ENCODE data around the gene KIZ. TPM values are rescaled to one million over a fixed set of nuclear protein-coding genes. Genes with fewer than 3 reads are reported as not detected.

The KIZ gene
- polyA plus RNA-seq (2013, experiment 1 of 2): 15.6 TPM
- polyA plus RNA-seq (2013, experiment 2 of 2): 17.1 TPM

- no CpG with 5 or more reads among the region's 66 CpGs for WGBS, 2 donors (ENCODE audit: extremely low coverage in 2 of 2, insufficient read length in 2 of 2, insufficient replicate concordance in 1 of 2)
These were observed at the start of gene KIZ for GRCh38 chr20:21125849-21126580. TSS of gene KIZ (plus strand) at chr20:21126082. CDS start at chr20:21126116, 34 bp downstream.

GRCh38 chr20:21077809-21078345 is 48.0 kb upstream of the KIZ start:
- Histone ChIP-seq H3K27ac (replicated peaks; ENCODE audit: low read length) (no peak overlapping the region), H3K18ac (ENCODE audit: low read length) (no peak overlapping the region), H3K4me1 (ENCODE audit: control insufficient read depth in 2 of 2, insufficient read depth in 1 of 2, low read depth in 1 of 2, low read length in 2 of 2) (no peaks in the 10 kb centered on the region), H3K27me3 (ENCODE audit: control insufficient read depth in 3 of 3, insufficient read depth in 3 of 3, low read depth in 1 of 3, low read length in 3 of 3) (peaks cover 0 to 22% (median 0%) of the 10 kb centered on the region in 3 experiments), H3K9me3 (replicated peaks in 1 of 2; ENCODE audit: control insufficient read depth in 2 of 2, insufficient read depth in 1 of 2, low read depth in 1 of 2, low read length in 2 of 2) (no peaks in the 10 kb centered on the region), H2AK5ac (ENCODE audit: low read depth, low read length) (no peak overlapping the region), H3K79me1 (ENCODE audit: low read depth, low read length) (no peaks in the 10 kb centered on the region), H2BK5ac (ENCODE audit: low read length) (no peak overlapping the region), H3K4me3 (ENCODE audit: low read length in 2 of 2) (no peak overlapping the region), H3K4me2 (ENCODE audit: insufficient read depth, low read length, poor library complexity, severe bottlenecking) (no peak overlapping the region), H2AFZ (ENCODE audit: low read length) (no peak overlapping the region), H2BK12ac (ENCODE audit: low read length) (no peak overlapping the region), H4K8ac (ENCODE audit: low read depth, low read length) (no peak overlapping the region), H3K14ac (ENCODE audit: low read length) (no peak overlapping the region), H3K9ac (ENCODE audit: low read depth, low read length, poor library complexity) (no peak overlapping the region), H2BK120ac (ENCODE audit: low read depth, low read length) (no peak overlapping the region), H3K4ac (ENCODE audit: low read length) (no peak overlapping the region), H4K91ac (ENCODE audit: low read depth, low read length, poor library complexity) (no peak overlapping the region), H3K36me3 (replicated peaks in 1 of 2; ENCODE audit: control insufficient read depth in 2 of 2, insufficient read depth in 2 of 2, low read length in 2 of 2) (no peaks in the 10 kb centered on the region), H2BK15ac (ENCODE audit: low read length) (no peak overlapping the region), H3K23ac (ENCODE audit: low read depth, low read length, poor library complexity) (no peak overlapping the region)
- WGBS, 2 donors (ENCODE audit: extremely low coverage in 2 of 2, insufficient read length in 2 of 2, insufficient replicate concordance in 1 of 2): no CpG with 5 or more reads among the region's 4 CpGs
- DNase-seq (ENCODE audit: low spot score): no peak

More at GRCh38 chr20:21125849-21126580, at the start of gene KIZ:
- H3K18ac ChIP-seq (ENCODE audit: low read length): peak within 1 kb of the TSS; percentile 96
- H3K9ac ChIP-seq (ENCODE audit: low read depth, low read length, poor library complexity): peak within 1 kb of the TSS; percentile 72
- no peak within 1 kb of the TSS for H2BK12ac ChIP-seq (ENCODE audit: low read length)
- H3K9me3 ChIP-seq (replicated peaks in 1 of 2; ENCODE audit: control insufficient read depth in 2 of 2, insufficient read depth in 1 of 2, low read depth in 1 of 2, low read length in 2 of 2): no peaks in the 10 kb centered on the region
- peak within 1 kb of the TSS; percentile 99 for H2AFZ ChIP-seq (ENCODE audit: low read length)
- no peak within 1 kb of the TSS for H3K14ac ChIP-seq (ENCODE audit: low read length)
- H3K4me3 ChIP-seq (ENCODE audit: low read length in 2 of 2): peak within 1 kb of the TSS; percentile 57 to 86
- H3K27ac ChIP-seq (replicated peaks; ENCODE audit: low read length): peak within 1 kb of the TSS; percentile 70
- no peak within 1 kb of the TSS for H3K4ac ChIP-seq (ENCODE audit: low read length)
- no peak within 1 kb of the TSS for H4K91ac ChIP-seq (ENCODE audit: low read depth, low read length, poor library complexity)
- H3K79me1 ChIP-seq (ENCODE audit: low read depth, low read length): no peaks in the 10 kb centered on the region
- no peak within 1 kb of the TSS for H2BK120ac ChIP-seq (ENCODE audit: low read depth, low read length)
- H4K8ac ChIP-seq (ENCODE audit: low read depth, low read length): no peak within 1 kb of the TSS
- peak within 1 kb of the TSS; percentile 89 for H3K4me2 ChIP-seq (ENCODE audit: insufficient read depth, low read length, poor library complexity, severe bottlenecking)
- peak within 1 kb of the TSS; percentile 33 for H2BK5ac ChIP-seq (ENCODE audit: low read length)
- peaks cover 0 to 10% (median 0%) of the 10 kb centered on the region in 3 experiments for H3K27me3 ChIP-seq (ENCODE audit: control insufficient read depth in 3 of 3, insufficient read depth in 3 of 3, low read depth in 1 of 3, low read length in 3 of 3)
- peaks cover 0 to 2% of the 10 kb centered on the region in 2 donors for H3K4me1 ChIP-seq (ENCODE audit: control insufficient read depth in 2 of 2, insufficient read depth in 1 of 2, low read depth in 1 of 2, low read length in 2 of 2)
- no peak within 1 kb of the TSS for H2AK5ac ChIP-seq (ENCODE audit: low read depth, low read length)
- no peaks in the 10 kb centered on the region for H3K36me3 ChIP-seq (replicated peaks in 1 of 2; ENCODE audit: control insufficient read depth in 2 of 2, insufficient read depth in 2 of 2, low read length in 2 of 2)
- peak within 1 kb of the TSS; percentile 94 for H3K23ac ChIP-seq (ENCODE audit: low read depth, low read length, poor library complexity)
- no peak within 1 kb of the TSS for H2BK15ac ChIP-seq (ENCODE audit: low read length)
- DNase-seq (ENCODE audit: low spot score): peak; percentile 96

GRCh38 chr20:21082584-21082983 is 43.3 kb upstream of the KIZ start:
- no CpG with 5 or more reads among the region's 2 CpGs for WGBS, 2 donors (ENCODE audit: extremely low coverage in 2 of 2, insufficient read length in 2 of 2, insufficient replicate concordance in 1 of 2)
- Histone ChIP-seq H2BK5ac (ENCODE audit: low read length) (no peak overlapping the region), H3K36me3 (replicated peaks in 1 of 2; ENCODE audit: control insufficient read depth in 2 of 2, insufficient read depth in 2 of 2, low read length in 2 of 2) (no peaks in the 10 kb centered on the region), H2AK5ac (ENCODE audit: low read depth, low read length) (no peak overlapping the region), H3K23ac (ENCODE audit: low read depth, low read length, poor library complexity) (no peak overlapping the region), H3K4me2 (ENCODE audit: insufficient read depth, low read length, poor library complexity, severe bottlenecking) (no peak overlapping the region), H3K27me3 (ENCODE audit: control insufficient read depth in 3 of 3, insufficient read depth in 3 of 3, low read depth in 1 of 3, low read length in 3 of 3) (peaks cover 0 to 14% (median 0%) of the 10 kb centered on the region in 3 experiments), H3K9me3 (replicated peaks in 1 of 2; ENCODE audit: control insufficient read depth in 2 of 2, insufficient read depth in 1 of 2, low read depth in 1 of 2, low read length in 2 of 2) (no peaks in the 10 kb centered on the region), H2BK15ac (ENCODE audit: low read length) (no peak overlapping the region), H3K18ac (ENCODE audit: low read length) (no peak overlapping the region), H2AFZ (ENCODE audit: low read length) (no peak overlapping the region), H2BK12ac (ENCODE audit: low read length) (no peak overlapping the region), H4K8ac (ENCODE audit: low read depth, low read length) (no peak overlapping the region), H3K4me3 (ENCODE audit: low read length in 2 of 2) (no peak overlapping the region), H3K9ac (ENCODE audit: low read depth, low read length, poor library complexity) (no peak overlapping the region), H3K14ac (ENCODE audit: low read length) (no peak overlapping the region), H3K4me1 (ENCODE audit: control insufficient read depth in 2 of 2, insufficient read depth in 1 of 2, low read depth in 1 of 2, low read length in 2 of 2) (no peaks in the 10 kb centered on the region), H4K91ac (ENCODE audit: low read depth, low read length, poor library complexity) (no peak overlapping the region), H3K4ac (ENCODE audit: low read length) (no peak overlapping the region), H2BK120ac (ENCODE audit: low read depth, low read length) (no peak overlapping the region), H3K27ac (replicated peaks; ENCODE audit: low read length) (no peak overlapping the region), H3K79me1 (ENCODE audit: low read depth, low read length) (no peaks in the 10 kb centered on the region)
- DNase-seq (ENCODE audit: low spot score): no peak

GRCh38 chr20:21083825-21084325 is 42.0 kb upstream of the KIZ start:
- Histone ChIP-seq H2BK120ac (ENCODE audit: low read depth, low read length) (no peak overlapping the region), H3K18ac (ENCODE audit: low read length) (no peak overlapping the region), H3K9me3 (replicated peaks in 1 of 2; ENCODE audit: control insufficient read depth in 2 of 2, insufficient read depth in 1 of 2, low read depth in 1 of 2, low read length in 2 of 2) (no peaks in the 10 kb centered on the region), H3K79me1 (ENCODE audit: low read depth, low read length) (no peaks in the 10 kb centered on the region), H3K23ac (ENCODE audit: low read depth, low read length, poor library complexity) (no peak overlapping the region), H3K4me1 (ENCODE audit: control insufficient read depth in 2 of 2, insufficient read depth in 1 of 2, low read depth in 1 of 2, low read length in 2 of 2) (no peaks in the 10 kb centered on the region), H3K27me3 (ENCODE audit: control insufficient read depth in 3 of 3, insufficient read depth in 3 of 3, low read depth in 1 of 3, low read length in 3 of 3) (peaks cover 0 to 23% (median 0%) of the 10 kb centered on the region in 3 experiments), H3K14ac (ENCODE audit: low read length) (no peak overlapping the region), H3K4me3 (ENCODE audit: low read length in 2 of 2) (no peak overlapping the region), H3K9ac (ENCODE audit: low read depth, low read length, poor library complexity) (no peak overlapping the region), H4K91ac (ENCODE audit: low read depth, low read length, poor library complexity) (no peak overlapping the region), H2BK12ac (ENCODE audit: low read length) (no peak overlapping the region), H3K4ac (ENCODE audit: low read length) (no peak overlapping the region), H3K27ac (replicated peaks; ENCODE audit: low read length) (no peak overlapping the region), H2AFZ (ENCODE audit: low read length) (no peak overlapping the region), H3K36me3 (replicated peaks in 1 of 2; ENCODE audit: control insufficient read depth in 2 of 2, insufficient read depth in 2 of 2, low read length in 2 of 2) (no peaks in the 10 kb centered on the region), H4K8ac (ENCODE audit: low read depth, low read length) (no peak overlapping the region), H3K4me2 (ENCODE audit: insufficient read depth, low read length, poor library complexity, severe bottlenecking) (no peak overlapping the region), H2BK5ac (ENCODE audit: low read length) (no peak overlapping the region), H2AK5ac (ENCODE audit: low read depth, low read length) (no peak overlapping the region), H2BK15ac (ENCODE audit: low read length) (no peak overlapping the region)
- no CpG with 5 or more reads among the region's 2 CpGs for WGBS, 2 donors (ENCODE audit: extremely low coverage in 2 of 2, insufficient read length in 2 of 2, insufficient replicate concordance in 1 of 2)
- no peak for DNase-seq (ENCODE audit: low spot score)
